ENCODE results near the gene PTCD1. TPM values are rescaled to one million over a fixed set of nuclear protein-coding genes. Genes with fewer than 3 reads are reported as not detected.

Gene PTCD1
- total and polyA plus RNA-seq, 9 of the 15 experiments (the other 6 are each of a cell fraction or from before 2014, with no cell fraction given): 0.46 to 17.1 (median 6.2) TPM

DNA sequence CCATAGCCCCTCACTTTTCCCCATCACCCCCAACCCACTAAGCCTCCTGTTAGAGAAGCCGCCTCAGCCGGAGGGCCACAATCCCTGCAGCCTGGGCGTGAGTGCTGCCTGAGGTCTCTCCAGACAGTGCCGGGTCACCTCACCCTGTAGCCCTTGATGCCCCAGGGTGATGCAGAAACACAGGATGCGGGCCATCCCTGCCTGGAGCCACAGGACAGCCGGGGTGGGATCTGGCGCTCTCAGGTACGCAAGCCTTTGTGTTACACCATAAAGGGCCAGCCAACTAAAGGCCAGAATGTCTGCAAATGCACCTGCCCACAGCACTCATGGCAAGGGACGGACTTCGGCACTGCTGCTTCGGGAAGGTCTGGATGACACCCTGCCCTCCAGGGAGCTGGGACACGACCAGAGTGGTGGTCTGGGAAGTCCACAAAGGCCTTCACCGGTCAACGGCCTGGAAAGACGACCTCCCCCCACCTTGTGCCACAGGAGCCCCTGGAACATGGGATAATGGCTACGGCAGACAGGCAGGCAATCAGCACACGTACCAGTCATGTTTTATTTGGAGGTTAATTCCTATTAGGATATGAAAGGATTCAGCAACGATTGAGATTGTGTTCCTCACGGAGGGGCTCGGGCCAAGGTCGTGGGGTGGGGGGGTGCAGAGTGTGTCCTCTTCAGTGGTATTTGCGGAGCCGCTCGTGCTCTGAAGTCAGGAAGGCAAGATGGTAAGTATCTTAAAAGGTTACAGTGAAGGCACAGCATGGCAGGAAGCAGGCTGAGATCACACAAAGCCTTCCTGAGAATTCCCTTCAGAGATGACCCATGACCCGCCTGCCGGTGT, 19.3 kb upstream of the PTCD1 start:
- peaks cover 98% of the 10 kb centered on the region for H3K36me3 ChIP-seq (ENCODE audit: control insufficient read depth, insufficient read depth, low read length)
- H3K79me2 ChIP-seq (ENCODE audit: control insufficient read depth, insufficient read depth, low read length): peaks cover 60% of the 10 kb centered on the region
- in situ Hi-C loops (cut with MboI): no loop called here
- no peak overlapping the region for H3K27ac ChIP-seq (ENCODE audit: extremely low read depth, low read depth, low read length)
- H3K4me2 ChIP-seq (ENCODE audit: insufficient read depth, low read length): no peak overlapping the region
- no TSS peak for BruUV-seq (replicated peaks)
- FAIRE-seq (no peak), ATAC-seq (peak; percentile 13), DNase-seq (ENCODE audit: extremely low read depth in 1 of 4, low spot score in 3 of 4) (no peak)
- H3K9me1 ChIP-seq (ENCODE audit: control insufficient read depth, insufficient read depth, low read length): no peaks in the 10 kb centered on the region
- H3K4me1 ChIP-seq (replicated peaks in 1 of 2; ENCODE audit: control insufficient read depth in 2 of 2, insufficient read depth in 2 of 2, low read length in 2 of 2): peaks cover 2 to 23% of the 10 kb centered on the region in 2 experiments; a peak in 3 of 5 replicates
- intact Hi-C loops (cut with micrococcal nuclease): no loop called here
- no peaks in the 10 kb centered on the region for H3K9me3 ChIP-seq (replicated peaks; ENCODE audit: control insufficient read depth, insufficient read depth, low read depth, low read length)
- ChIA-PET POLR2A (interaction anchor here (0.6 to 2.9 kb wide), 4 partner anchors 7 to 28 kb away, joined by 3 to 28 read pairs (median 6); partner anchors contain the start of genes ATP5MF, CPSF4 and PTCD1), CTCF (ENCODE audit: low intra/inter-chr PET ratio) (no interaction called here)
- H3K27me3 ChIP-seq (ENCODE audit: control insufficient read depth in 2 of 2, insufficient read depth in 2 of 2, low read length in 2 of 2): no peaks in the 10 kb centered on the region
- 88% methylated on average over 26 of the region's 26 CpGs for WGBS (ENCODE audit: insufficient coverage, low coverage, missing lambda C conversion rate)
- no peak overlapping the region for H2AFZ ChIP-seq (ENCODE audit: low read depth, low read length)
- H3K9ac ChIP-seq (ENCODE audit: insufficient read depth in 1 of 2, low read depth in 2 of 2, low read length in 2 of 2): peak overlapping the region in 1 of 2 experiments; percentile 39; a peak in 1 of 4 replicates
- H4K20me1 ChIP-seq (replicated peaks; ENCODE audit: control insufficient read depth, insufficient read depth, low read length): peaks cover 60% of the 10 kb centered on the region
- no peak overlapping the region for H3K4me3 ChIP-seq
- TF ChIP-seq POLR2AphosphoS5 (IDR thresholded peaks at IDR 0.05; ENCODE audit: control insufficient read depth, insufficient read depth, low read depth, low read length) (peak; percentile 70; the same call in 1 of the 2 replicates), TAF15 (IDR thresholded peaks at IDR 0.05; ENCODE audit: low read depth, low read length) (0 out of 2 replicates have a peak, but pooled peaks have one; percentile 73), DACH1 (IDR thresholded peaks at IDR 0.05; ENCODE audit: partially characterized antibody) (no peak), POLR2A (conservative IDR thresholded peaks at IDR 0.05) (peak; percentile 79), ZNF717 (CRISPR knock-in tag; IDR thresholded peaks at IDR 0.05) (peak; percentile 69; the same call in 1 of the 2 replicates), FIP1L1 (IDR thresholded peaks at IDR 0.05; ENCODE audit: low read depth, low read length, poor library complexity, severe bottlenecking) (peak; percentile 48), MYNN (IDR thresholded peaks at IDR 0.05) (peak; percentile 15; the same call in 1 of the 2 replicates), MYNN (CRISPR knock-in tag; IDR thresholded peaks at IDR 0.05) (no peak), SNRNP70 (optimal IDR thresholded peaks at IDR 0.05; ENCODE audit: low read depth, low read length) (peak; percentile 10), ZNF444 (CRISPR knock-in tag; IDR thresholded peaks at IDR 0.05) (no peak), PML (IDR thresholded peaks at IDR 0.05; ENCODE audit: low read length) (0 out of 2 replicates have a peak, but pooled peaks have one; percentile 2)
- TF ChIP-seq, protein P1, sequence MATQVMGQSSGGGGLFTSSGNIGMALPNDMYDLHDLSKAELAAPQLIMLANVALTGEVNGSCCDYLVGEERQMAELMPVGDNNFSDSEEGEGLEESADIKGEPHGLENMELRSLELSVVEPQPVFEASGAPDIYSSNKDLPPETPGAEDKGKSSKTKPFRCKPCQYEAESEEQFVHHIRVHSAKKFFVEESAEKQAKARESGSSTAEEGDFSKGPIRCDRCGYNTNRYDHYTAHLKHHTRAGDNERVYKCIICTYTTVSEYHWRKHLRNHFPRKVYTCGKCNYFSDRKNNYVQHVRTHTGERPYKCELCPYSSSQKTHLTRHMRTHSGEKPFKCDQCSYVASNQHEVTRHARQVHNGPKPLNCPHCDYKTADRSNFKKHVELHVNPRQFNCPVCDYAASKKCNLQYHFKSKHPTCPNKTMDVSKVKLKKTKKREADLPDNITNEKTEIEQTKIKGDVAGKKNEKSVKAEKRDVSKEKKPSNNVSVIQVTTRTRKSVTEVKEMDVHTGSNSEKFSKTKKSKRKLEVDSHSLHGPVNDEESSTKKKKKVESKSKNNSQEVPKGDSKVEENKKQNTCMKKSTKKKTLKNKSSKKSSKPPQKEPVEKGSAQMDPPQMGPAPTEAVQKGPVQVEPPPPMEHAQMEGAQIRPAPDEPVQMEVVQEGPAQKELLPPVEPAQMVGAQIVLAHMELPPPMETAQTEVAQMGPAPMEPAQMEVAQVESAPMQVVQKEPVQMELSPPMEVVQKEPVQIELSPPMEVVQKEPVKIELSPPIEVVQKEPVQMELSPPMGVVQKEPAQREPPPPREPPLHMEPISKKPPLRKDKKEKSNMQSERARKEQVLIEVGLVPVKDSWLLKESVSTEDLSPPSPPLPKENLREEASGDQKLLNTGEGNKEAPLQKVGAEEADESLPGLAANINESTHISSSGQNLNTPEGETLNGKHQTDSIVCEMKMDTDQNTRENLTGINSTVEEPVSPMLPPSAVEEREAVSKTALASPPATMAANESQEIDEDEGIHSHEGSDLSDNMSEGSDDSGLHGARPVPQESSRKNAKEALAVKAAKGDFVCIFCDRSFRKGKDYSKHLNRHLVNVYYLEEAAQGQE (IDR thresholded peaks at IDR 0.05; ENCODE audit: borderline replicate concordance): no peak
- TF ChIP-seq, protein P1 (CRISPR knock-in tag; IDR thresholded peaks at IDR 0.05; ENCODE audit: low read depth): 0 out of 2 replicates have a peak, but pooled peaks have one; percentile 13
